CD4-positive, alpha-beta T cell treated with Interleukin-21 for 1 hour (primary cell): Measurements from ENCODE around the gene PRDX5.

Experiments
- DNase-seq: peaks from one replicate; pipeline ENCODE4 v3.0.0-alpha.2; 2020

Gene PRDX5

GRCh38 chr11:64317961-64318765, at the start of gene PRDX5:
PRDX5 (plus strand) TSS chr11:64318121; CDS start chr11:64318216, 95 bp downstream.
- peak; percentile 97 for DNase-seq

DNA sequence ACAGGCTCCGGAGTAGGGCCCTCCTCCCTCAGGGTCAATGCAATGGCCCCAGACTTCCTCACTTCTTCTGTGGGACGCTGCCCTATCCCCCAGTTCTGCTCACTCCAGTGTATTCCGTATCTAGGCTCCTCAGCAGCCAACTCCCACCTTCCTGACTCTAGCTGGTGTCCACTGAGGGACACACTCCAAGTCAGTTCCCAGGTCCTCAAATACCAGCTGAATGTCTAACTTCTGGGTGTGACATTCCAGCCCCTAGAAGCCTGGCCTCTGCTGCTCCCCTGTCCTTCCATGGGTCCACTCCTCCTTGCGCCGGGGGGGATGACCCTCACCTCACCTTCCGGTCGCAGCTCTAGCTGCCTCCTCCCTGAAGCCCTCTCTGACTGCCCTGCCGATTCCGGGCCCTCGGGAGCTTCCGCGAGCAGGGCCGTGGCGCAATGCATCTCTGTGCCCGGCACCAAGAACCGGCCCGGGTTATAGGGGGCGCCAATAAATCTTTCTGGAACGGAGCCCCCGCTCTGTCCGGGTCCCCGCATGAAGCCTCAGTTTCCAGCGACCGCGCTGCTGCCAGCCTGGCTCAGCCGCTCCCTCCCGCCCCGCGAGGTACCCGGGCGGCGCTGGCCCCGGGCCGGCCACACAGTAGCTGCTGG, 48.9 kb upstream of the PRDX5 start:
- DNase-seq, result no peak

DNA sequence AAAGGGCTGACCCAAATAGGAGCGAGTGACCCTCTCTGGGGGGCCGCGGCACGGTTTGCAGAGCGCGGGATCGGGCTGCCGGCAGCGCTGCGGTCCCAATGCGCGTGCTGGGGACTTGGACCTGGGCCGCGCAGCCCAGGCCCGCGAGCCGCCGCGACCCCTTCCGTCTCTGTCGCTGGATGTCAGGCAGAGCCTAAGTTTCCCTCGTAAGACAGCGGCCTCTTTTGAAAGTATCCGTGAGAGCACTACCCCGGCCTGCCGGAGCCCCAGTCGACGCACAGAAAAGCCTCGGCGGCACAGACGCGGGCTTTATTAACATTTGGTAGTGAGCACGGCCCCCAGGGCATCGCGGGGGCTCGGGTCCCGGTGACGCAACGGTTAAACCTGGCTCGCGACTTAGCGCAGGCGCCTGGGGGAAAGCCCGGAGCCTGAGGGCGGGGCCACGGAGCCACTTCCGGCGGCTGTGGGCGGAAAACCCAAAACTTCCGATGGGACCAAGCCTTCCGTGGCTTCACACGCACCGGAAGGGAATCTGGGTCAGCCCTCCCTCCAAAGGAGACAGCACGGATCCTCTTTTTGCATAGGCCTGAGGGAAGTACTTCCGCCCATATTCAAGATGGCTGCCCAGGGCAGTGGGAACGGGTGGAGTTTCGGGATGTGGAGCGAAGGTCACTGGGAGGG, 48.2 kb upstream of the PRDX5 start:
- peak; percentile 98 for DNase-seq

DNA sequence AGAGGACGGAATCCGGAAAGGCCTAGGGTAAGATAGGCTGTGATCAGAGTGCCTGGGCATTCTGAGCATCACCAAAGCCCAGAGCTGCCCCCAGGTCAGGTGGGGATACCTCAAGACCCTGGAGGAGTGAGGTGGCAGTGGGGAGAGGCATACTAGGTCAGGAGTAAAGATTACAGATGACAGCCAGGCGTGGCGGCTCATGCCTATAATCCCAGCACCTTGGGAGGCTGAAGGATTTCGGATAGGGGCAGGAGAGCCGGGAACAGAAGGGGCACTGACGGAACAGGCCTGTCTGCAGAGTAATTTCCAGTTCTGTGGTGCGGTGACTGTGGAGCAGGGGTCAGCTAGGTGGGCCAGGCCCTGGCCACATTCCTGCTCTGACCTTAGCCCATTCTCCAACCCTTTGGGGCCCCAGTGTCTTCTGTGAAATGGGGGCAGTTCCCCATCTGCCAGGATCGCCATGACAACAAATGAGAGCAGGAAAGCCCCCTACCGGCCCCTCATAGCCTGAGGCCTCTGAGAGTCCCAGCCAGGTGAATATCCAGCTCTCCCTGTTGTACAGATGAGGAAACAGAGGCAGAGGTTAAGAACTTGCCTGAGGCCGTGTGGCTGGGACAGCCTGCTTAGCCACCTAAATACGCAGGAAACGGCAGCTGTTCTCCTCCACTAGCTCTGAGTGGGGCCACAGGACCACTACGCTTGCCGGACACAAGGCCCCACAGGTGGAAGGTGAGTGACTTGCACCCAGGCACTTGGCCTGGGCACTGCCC, 42.7 kb upstream of the PRDX5 start:
- no peak for DNase-seq

- no peak for DNase-seq
Measured at GRCh38 chr11:64275841-64276240, 42.1 kb upstream of the PRDX5 start.

DNA sequence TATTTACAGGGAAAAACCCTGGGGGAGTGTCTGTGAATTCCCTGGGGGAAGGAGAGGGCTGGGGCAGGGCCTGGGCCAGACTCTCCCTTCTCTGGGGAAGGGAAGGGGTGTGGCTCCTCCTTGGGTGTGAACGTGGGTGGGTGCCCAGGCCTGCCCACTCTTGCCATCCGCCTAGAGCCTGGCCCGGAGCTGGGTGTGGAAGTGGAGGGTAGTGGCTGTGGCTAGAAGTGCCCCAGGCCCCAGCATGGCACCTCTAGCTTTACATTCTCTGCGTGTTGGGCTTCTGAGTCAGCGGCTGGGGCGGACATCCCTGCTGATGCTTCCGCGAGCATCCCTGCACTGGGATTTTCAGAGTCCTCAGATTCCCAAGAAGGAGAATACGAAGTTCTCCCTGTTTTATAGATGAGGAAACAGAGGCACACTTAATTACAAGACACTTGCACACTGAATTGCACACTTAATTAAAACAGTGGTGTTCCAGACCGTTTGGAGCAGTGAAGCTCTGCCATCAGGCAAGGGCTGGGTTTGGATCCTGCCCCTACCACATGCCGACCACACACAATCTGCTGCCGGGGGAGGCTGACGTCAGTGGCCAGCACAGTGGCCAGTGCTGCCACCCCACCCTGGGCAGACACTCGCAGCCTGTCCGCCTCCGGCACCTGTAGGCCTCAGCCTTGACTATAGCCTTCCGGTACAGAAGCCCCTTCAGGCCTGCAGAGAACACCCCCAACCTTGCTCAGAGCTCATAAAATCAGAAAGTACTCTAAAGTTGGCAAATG, 41.1 kb upstream of the PRDX5 start:
- no peak for DNase-seq

DNA sequence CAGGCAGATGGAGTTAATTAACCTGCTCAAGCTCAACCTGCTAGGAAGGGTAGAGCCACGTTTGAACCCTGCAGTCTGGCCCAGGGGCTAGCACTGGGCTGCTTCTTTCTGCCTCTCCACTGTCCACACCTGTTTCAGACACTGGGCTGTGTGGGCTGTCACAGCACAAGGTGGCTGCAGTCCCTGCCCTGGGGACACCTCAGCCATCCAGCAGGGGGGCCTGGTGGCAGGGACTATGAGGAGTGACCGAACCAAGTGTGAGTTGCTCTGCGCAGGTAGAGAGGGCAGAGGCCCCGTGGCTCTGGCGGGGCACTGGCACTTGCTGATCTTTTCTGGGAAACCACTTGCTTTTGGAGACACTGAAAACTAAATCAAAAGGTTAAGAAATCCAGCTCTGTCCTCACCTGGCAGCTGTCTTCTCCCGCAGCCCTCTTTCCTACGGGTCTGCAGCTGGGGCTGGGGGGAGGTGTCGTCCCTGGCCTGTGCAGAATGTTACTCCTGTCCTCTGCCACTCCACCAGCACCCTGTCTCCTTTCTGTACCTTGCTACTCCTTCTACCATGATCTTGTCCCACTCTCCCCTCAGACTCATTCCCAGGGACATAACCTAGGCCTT, 39.2 kb upstream of the PRDX5 start:
- no peak for DNase-seq

GRCh38 chr11:64281957-64282770, 35.8 kb upstream of the PRDX5 start:
- no peak for DNase-seq

- DNase-seq, result no peak
Measured at GRCh38 chr11:64283092-64283491, 34.8 kb upstream of the PRDX5 start.

DNA sequence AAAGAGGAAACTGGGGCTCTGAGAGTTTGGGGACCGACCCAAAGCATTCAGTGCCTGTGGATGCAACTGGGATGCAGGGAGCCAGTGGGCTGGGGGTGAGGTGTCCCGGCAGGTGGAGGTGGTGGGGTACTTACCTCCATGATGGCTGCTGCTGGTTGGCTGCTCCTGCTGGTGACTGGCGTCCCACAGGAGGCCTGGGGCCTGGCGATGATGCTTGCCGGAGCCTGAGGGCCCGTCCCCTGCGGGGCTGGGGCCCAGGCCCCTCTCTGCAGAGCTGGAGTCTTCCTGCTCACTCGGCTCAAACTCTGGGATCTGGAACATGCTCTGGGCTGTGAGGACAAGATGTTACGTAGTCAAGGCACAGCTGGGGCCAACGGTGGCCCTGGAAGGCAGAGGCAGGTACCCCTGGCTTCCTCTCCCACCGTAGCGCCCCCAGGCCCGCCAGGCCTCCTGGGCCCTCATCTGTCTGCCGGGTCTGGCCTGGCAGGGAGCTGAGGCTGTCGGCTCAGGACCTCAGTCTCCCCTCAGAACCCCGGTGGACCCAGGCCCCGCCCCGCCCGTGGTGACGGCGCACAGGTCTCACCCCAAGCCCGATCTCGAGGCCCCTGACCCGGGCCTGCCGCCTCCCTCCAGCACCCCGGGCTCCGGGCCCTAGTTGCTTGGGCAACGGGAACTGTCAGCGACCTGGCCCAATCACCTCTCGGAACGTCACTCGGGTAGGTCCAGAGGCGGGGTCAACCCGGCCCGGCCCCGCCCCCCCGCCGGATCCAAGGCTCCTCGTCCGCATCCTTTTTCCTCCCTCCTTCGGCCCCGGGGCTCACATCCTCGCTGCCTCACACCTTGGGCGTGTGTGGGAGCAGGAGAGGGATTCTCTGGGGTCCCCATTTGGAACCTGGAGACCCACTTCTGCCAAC, 33.6 kb upstream of the PRDX5 start, which contains the start of gene BAD:
BAD (minus strand) TSS at position 618 of the 914 bp plus-strand sequence; CDS start at position 321, 297 bp downstream.
- peak; percentile 96 for DNase-seq

DNA sequence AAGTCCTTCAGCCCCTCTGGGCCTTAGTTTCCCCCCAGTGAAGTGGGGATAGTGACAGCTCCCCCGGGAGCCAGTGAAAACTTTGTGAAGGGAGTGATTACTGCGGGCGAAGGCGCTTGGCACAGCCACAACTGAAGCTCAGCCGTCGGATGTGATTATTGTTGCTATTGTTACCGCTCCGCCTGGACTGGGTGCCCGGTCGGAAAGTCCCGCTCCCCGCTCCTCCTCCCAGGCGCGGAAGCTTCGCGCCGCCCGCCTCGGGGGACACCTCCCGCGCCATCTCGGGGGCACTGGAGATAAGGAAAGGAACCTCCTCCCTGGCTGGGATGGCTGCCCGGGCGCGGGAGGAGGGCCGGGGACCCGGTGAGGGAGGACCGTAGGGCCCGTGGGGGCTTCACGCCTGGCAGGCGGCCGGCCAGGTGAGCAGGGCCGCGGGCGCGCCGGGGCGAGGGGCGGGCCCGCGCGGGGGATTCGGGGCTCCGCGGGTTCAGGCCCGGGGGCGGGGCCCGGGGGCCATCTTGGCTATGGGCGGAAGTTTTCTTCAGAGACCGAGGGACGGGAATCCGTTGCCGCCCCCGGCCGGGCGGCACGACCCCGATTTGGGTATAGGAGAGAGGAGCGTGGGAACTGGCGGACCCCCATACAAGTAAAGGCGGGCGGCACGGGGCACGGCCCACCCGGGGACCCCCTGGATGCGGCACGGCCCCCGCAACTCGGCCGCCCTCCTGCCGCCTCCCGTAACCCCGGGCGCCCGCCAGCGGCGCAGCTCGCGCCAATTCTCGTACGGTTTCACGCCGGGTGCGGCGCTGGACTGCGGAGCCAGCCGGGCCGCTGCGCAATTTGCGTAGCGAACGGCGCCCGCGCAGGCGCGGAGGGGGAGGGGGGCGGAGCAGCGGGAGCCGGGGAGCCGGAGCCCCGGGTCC, 32.7 kb upstream of the PRDX5 start, which contains the start of gene GPR137:
GPR137 (plus strand) TSS at position 887 of the 923 bp plus-strand sequence. CDS start 677 bp downstream, outside the sequence.
- DNase-seq, result peak; percentile 92

- DNase-seq, result peak; percentile 37
Measured at GRCh38 chr11:64285885-64286800, 31.8 kb upstream of the PRDX5 start.

DNA sequence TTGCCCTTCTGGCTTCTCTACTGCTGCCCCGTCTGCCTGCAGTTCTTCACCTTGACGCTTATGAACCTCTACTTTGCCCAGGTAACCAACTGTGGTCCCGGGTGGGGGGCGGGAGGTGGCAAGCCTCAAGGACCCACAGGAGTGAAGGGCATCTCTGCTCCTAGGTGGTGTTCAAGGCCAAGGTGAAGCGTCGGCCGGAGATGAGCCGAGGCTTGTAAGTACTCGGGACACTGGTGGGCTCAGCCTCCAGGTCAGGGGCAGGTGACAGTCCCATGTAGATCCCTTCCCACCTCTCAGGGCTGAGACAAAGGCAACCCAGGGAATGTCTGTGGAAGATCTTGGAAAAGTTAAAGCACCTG, 31.1 kb upstream of the PRDX5 start:
- DNase-seq, result no peak

DNA sequence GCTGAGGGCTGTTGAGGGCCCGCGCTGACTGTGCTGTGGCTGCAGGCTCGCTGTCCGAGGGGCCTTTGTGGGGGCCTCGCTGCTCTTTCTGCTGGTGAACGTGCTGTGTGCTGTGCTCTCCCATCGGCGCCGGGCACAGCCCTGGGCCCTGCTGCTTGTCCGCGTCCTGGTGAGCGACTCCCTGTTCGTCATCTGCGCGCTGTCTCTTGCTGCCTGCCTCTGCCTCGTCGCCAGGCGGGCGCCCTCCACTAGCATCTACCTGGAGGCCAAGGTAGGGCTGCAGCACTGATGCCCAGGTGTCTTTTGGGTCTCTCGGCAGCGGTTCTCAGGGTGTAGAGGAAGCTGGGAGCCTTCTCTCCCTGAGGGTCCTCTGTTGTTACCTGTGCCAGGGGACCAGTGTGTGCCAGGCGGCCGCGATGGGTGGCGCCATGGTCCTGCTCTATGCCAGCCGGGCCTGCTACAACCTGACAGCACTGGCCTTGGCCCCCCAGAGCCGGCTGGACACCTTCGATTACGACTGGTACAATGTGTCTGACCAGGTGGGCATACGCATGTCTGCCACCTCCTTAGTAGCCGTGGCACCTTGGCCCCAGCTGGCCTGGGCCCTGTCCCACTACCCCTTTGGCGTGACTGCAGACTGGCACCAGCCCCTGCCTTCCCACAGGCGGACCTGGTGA, 30.1 kb upstream of the PRDX5 start:
- DNase-seq, result no peak

DNA sequence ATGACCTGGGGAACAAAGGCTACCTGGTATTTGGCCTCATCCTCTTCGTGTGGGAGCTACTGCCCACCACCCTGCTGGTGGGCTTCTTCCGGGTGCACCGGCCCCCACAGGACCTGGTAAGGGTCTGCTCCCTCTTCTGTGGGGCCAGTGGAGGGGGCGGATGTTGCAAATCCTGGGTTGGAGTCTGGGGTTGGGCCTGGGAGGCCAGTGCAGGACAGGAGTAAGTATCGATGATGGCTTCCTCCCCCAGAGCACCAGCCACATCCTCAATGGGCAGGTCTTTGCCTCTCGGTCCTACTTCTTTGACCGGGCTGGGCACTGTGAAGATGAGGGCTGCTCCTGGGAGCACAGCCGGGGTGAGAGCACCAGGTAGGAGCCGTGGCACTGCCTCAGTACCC, 29.6 kb upstream of the PRDX5 start:
- no peak for DNase-seq

DNA sequence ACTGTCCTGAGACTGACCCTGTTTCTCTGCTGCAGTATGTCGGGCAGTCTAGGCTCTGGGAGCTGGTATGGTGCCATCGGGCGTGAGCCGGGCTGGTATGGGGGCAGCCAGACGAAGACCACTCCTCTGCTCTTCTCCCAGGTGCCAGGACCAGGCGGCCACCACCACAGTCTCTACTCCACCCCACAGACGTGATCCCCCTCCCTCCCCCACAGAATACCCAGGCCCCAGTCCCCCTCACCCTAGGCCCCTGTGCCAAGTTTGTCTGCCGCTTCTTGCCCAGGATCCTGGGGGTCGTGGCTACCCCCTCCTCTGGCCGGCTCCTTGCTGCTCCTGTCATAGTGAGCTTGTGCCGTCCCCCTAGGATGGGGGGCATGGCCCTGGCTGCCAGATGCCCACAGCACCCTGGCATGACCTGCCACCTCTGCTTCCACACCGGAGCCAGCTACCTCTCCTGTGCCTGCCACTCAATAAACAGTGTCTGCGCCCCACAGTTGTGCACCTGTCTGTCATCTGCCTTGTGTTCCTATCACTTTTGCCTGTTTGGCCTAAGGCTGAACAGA, 28.8 kb upstream of the PRDX5 start:
- DNase-seq, result no peak
